HepG2 (cell line): ENCODE data around the gene DLG2. TPM values are rescaled to one million over a fixed set of nuclear protein-coding genes. Genes with fewer than 3 reads are reported as not detected.

Experiments
- ATAC-seq: fragments of 200-7000 bp; cut with Tn5 transposase; 3 replicates; pipeline ENCODE4 v1.9.1; 2020; ENCODE audit warnings: mild to moderate bottlenecking, moderate library complexity
- BruUV-seq: library from RNA; stranded (reverse); fragments of 400-500 nt; replicated peaks from 2 replicates; lab custom pipeline; 2021; lab: Mats Ljungman, UMichigan
- CTCF ChIA-PET: fragments of 300-600 bp; formaldehyde crosslinking; extraction: SDS; loops from one replicate; lab custom pipeline; 2021; ENCODE audit warnings: low total read pairs, inconsistent platforms, low intra/inter-chr PET ratio; lab: Yijun Ruan, JAX
- POLR2A ChIA-PET: fragments of 350-600 bp; sonication (Branson Sonifier 250); formaldehyde crosslinking; loops from one replicate; lab custom pipeline; 2020; ENCODE audit warnings: antibody characterized with exemption, inconsistent platforms; lab: Yijun Ruan, JAX
- DNase-seq: peaks from one replicate; pipeline ENCODE4 v3.0.0-alpha.2; 2015; ENCODE audit warnings: low spot score
- FAIRE-seq: peaks from 3 replicates; lab custom pipeline; 2011; peaks lifted over from hg19 to GRCh38; lab: Jason Lieb, UNC
- H2AFZ ChIP-seq: one replicate; pipeline ENCODE4 v1.6.1; 2011; ENCODE audit warnings: low read length, inconsistent platforms
- H3K27ac ChIP-seq: fragments of 300-600 bp; 3 replicates; pipeline ENCODE4 v1.8.0; 2011; ENCODE audit warnings: mixed run types, mild to moderate bottlenecking, mixed read lengths, low read length, inconsistent platforms; ENCODE audit not compliant: insufficient read depth; ENCODE audit errors: extremely low read length
- H3K27me3 ChIP-seq, 2 experiments: fragments of 200-600 bp in 1 of 2; 2 replicates in 1 of 2; 3 replicates in 1 of 2; pipeline versions ENCODE4 v1.6.0 to v1.8.0; 2011; ENCODE audit warnings: low read length in 2 of 2, mild to moderate bottlenecking in 2 of 2, moderate library complexity in 2 of 2, inconsistent platforms in 1 of 2; ENCODE audit not compliant: insufficient read depth in 2 of 2, control insufficient read depth in 1 of 2
- H3K36me3 ChIP-seq, 2 experiments: fragments of 200-600 bp in 1 of 2; replicated peaks in 1 of 2; 2 replicates in 1 of 2; 3 replicates in 1 of 2; pipeline versions ENCODE4 v1.5.1 to v1.8.0; 2011; ENCODE audit warnings: low read length in 2 of 2, inconsistent platforms in 1 of 2; ENCODE audit not compliant: insufficient read depth in 2 of 2, control insufficient read depth in 1 of 2
- H3K4me1 ChIP-seq: 2 replicates; pipeline ENCODE4 v1.5.1; 2012; ENCODE audit warnings: low read length, inconsistent platforms; ENCODE audit not compliant: insufficient read depth
- H3K4me2 ChIP-seq: 2 replicates; pipeline ENCODE4 v1.6.0; 2011; ENCODE audit warnings: low read depth, low read length, inconsistent platforms
- H3K4me3 ChIP-seq, 3 experiments: fragments of 200-600 bp in 1 of 3; sonication (generic), shearing (Covaris generic) in 1 of 3; replicated peaks in 1 of 3; 2 replicates each; pipeline ENCODE4 v1.5.1; 2011 to 2016; ENCODE audit warnings: low read length in 3 of 3, inconsistent platforms in 2 of 3, low read depth in 2 of 3, mild to moderate bottlenecking in 2 of 3, control low read depth in 1 of 3, mixed read lengths in 1 of 3; ENCODE audit not compliant: insufficient read depth in 1 of 3
- H3K79me2 ChIP-seq: one replicate; pipeline ENCODE4 v1.6.1; 2011; ENCODE audit warnings: low read length, inconsistent platforms; ENCODE audit not compliant: insufficient read depth
- H3K9ac ChIP-seq: 2 replicates; pipeline ENCODE4 v1.6.0; 2011; ENCODE audit warnings: mild to moderate bottlenecking, low read depth, low read length, inconsistent platforms; ENCODE audit not compliant: insufficient read depth
- H3K9me3 ChIP-seq: 2 replicates; pipeline ENCODE4 v1.5.1; 2012; ENCODE audit warnings: mild to moderate bottlenecking, low read length
- H4K20me1 ChIP-seq: 2 replicates; pipeline ENCODE4 v1.6.0; 2011; ENCODE audit warnings: inconsistent platforms, mild to moderate bottlenecking, low read length, moderate library complexity; ENCODE audit not compliant: insufficient read depth
- AKAP8 ChIP-seq: sonication (generic); formaldehyde crosslinking; IDR thresholded peaks from 2 replicates; pipeline ENCODE4 v1.5.1; 2020; ENCODE audit warnings: mild to moderate bottlenecking, missing genetic modification reagents
- JARID2 ChIP-seq: sonication (generic); formaldehyde crosslinking; IDR thresholded peaks from 2 replicates; pipeline ENCODE4 v1.8.1; 2023; ENCODE audit warnings: missing genetic modification reagents, inconsistent platforms; ENCODE audit not compliant: insufficient replicate concordance
- SMC3 ChIP-seq: IDR thresholded peaks from 2 replicates; pipeline ENCODE4 v1.6.1; 2011; ENCODE audit warnings: low read length, improper control_type of control experiment
- STAG1 ChIP-seq: sonication (generic); formaldehyde crosslinking; IDR thresholded peaks from 2 replicates; pipeline ENCODE4 v1.4.0; 2020; ENCODE audit warnings: missing genetic modification reagents
- ZNF619 ChIP-seq: sonication (generic); formaldehyde crosslinking; IDR thresholded peaks from 2 replicates; pipeline ENCODE4 v1.4.0; 2020; ENCODE audit warnings: mild to moderate bottlenecking, missing genetic modification reagents
- ZNF746 ChIP-seq: sonication (generic); formaldehyde crosslinking; IDR thresholded peaks from 2 replicates; pipeline ENCODE4 v1.8.0; 2022; ENCODE audit warnings: mild to moderate bottlenecking, missing genetic modification reagents
- WGBS: methylation state at CpG from one replicate; pipeline ENCODE4 v1.1.6; 2017; ENCODE audit warnings: low lambda C conversion rate; 5-methylcytosine and 5-hydroxymethylcytosine counted together
- in situ Hi-C: cut with HindIII; loops from 2 replicates; pipeline ENCODE4 v1.10.0; 2017; ENCODE audit warnings: low pct_unique_long_range_greater_than_20kb; ENCODE audit not compliant: extremely low pct_ligation_motif_present
- intact Hi-C: fragments of 100-400 bp; cut with micrococcal nuclease; formaldehyde crosslinking; loops from one replicate; pipeline ENCODE4 v1.10.0; 2022; ENCODE audit not compliant: unreplicated experiment
- polyA plus RNA-seq, 8 experiments: library from polyadenylated mRNA; depleted of rRNA in 3 of 8; stranded (reverse) in 7 of 8; unstranded in 1 of 8; fragments of >200 nt; fragmentation: Illumina TruSeq in 4 of 8; extraction: Trizol in 4 of 8; gene quantifications; 2 replicates each; pipeline versions ENCODE4 v1.2.1 to v1.2.3, GENCODE V29; 2011 to 2016; ENCODE audit warnings: low read depth in 4 of 8, missing spikeins in 1 of 8, mixed read lengths in 1 of 8; ENCODE audit not compliant: insufficient read depth in 1 of 8
- total RNA-seq, 5 experiments: library from RNA; depleted of rRNA; stranded (reverse); fragments of >200 nt; fragmentation: Illumina TruSeq; extraction: Trizol; gene quantifications; 2 replicates each; pipeline ENCODE4 v1.2.3, GENCODE V29; 2016; ENCODE audit warnings: low read depth in 1 of 5
- TF ChIP-seq, protein P1 (sequence below): sonication (generic); formaldehyde crosslinking; IDR thresholded peaks from 2 replicates; pipeline ENCODE4 v1.4.0; 2020; ENCODE audit warnings: missing genetic modification reagents

The DLG2 gene
- total and polyA plus RNA-seq, 2 of the 13 experiments (the other 11 are each of a cell fraction or from before 2014, with no cell fraction given) = 0.46 to 1.0 TPM

- Histone ChIP-seq H4K20me1 (no peaks in the 10 kb centered on the region), H3K27me3 (no peaks in the 10 kb centered on the region), H3K9me3 (no peaks in the 10 kb centered on the region), H3K27ac (no peak overlapping the region), H3K9ac (no peak overlapping the region), H3K4me2 (no peak overlapping the region), H3K4me1 (no peaks in the 10 kb centered on the region), H2AFZ (no peak overlapping the region), H3K4me3 (no peak overlapping the region), H3K36me3 (no peaks in the 10 kb centered on the region), H3K79me2 (no peaks in the 10 kb centered on the region)
- BruUV-seq = no TSS peak
- CTCF ChIA-PET = no interaction called here
- in situ Hi-C loops (no loop called here), intact Hi-C loops (no loop called here)
- WGBS = 0% methylated on average over 1 of the region's 1 CpG
- FAIRE-seq = no peak
- ATAC-seq = no peak
- POLR2A ChIA-PET = no interaction called here
- TF ChIP-seq, protein P1, sequence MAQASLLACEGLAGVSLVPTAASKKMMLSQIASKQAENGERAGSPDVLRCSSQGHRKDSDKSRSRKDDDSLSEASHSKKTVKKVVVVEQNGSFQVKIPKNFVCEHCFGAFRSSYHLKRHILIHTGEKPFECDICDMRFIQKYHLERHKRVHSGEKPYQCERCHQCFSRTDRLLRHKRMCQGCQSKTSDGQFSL (CRISPR knock-in tag) = no peak
- TF ChIP-seq AKAP8 (CRISPR knock-in tag) (no peak), ZNF619 (CRISPR knock-in tag) (no peak), JARID2 (no peak)
- no peak for DNase-seq
These were observed 1952.8 kb downstream of the DLG2 start for GRCh38 chr11:83674102-83674896.

DNA sequence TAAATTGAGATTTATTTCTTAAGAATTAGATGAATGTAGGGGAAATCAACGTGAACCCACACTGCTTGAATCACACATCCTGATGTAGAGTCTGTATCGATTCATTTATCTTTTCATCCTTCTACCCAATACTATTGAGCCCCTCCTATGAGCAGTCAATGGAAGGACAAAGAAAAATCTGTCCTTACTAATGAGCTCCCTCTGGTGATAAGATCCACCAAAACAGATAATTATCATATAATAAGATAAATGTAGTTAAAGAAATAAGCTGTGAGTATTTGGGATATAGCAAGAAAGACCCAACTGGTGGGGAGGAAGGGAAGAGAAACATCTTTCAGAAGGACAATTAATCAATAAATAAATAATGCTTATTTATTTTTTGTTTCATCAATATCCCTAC is 1955.9 kb downstream of the DLG2 start:
- Histone ChIP-seq H3K27me3 (no peaks in the 10 kb centered on the region), H2AFZ (no peak overlapping the region), H3K4me3 (no peak overlapping the region), H3K36me3 (no peaks in the 10 kb centered on the region), H3K9me3 (no peaks in the 10 kb centered on the region), H3K27ac (no peak overlapping the region), H3K4me1 (no peaks in the 10 kb centered on the region), H3K4me2 (no peak overlapping the region), H4K20me1 (no peaks in the 10 kb centered on the region), H3K79me2 (no peaks in the 10 kb centered on the region), H3K9ac (no peak overlapping the region)
- FAIRE-seq = no peak
- ATAC-seq = no peak
- ChIA-PET POLR2A (no interaction called here), CTCF (no interaction called here)
- DNase-seq = no peak
- TF ChIP-seq SMC3 (0 out of 2 replicates have a peak, but pooled peaks have one; percentile 8), STAG1 (CRISPR knock-in tag) (peak; percentile 28; the same call in 1 of the 2 replicates), ZNF746 (no peak)
- no TSS peak for BruUV-seq
- in situ Hi-C loops = no loop called here
- intact Hi-C loops = loop anchor here (1.0 kb wide), 1 partner anchor 378 kb away; no protein-coding TSS in a partner anchor
- 0% methylated on average over 2 of the region's 2 CpGs for WGBS
